Suprapubic skin (tissue), 4 donors: ENCODE measurements around the gene TEKT3. TPM values are rescaled to one million over a fixed set of nuclear protein-coding genes. Genes with fewer than 3 reads are reported as not detected.

Experiments
- DNase-seq, 2 donors: peaks; one replicate each; pipeline ENCODE4 v3.0.0-alpha.2; 2019; ENCODE audit warnings: low spot score in 2 of 2
- H3K27ac ChIP-seq: fragments of 200-600 bp; sonication (generic); one replicate; pipeline ENCODE4 v1.5.1; 2019
- H3K27me3 ChIP-seq: fragments of 200-600 bp; sonication (generic); one replicate; pipeline ENCODE4 v1.5.1; 2019
- H3K36me3 ChIP-seq: fragments of 200-600 bp; sonication (generic); one replicate; pipeline ENCODE4 v1.5.1; 2019
- H3K4me1 ChIP-seq: fragments of 200-600 bp; sonication (generic); one replicate; pipeline ENCODE4 v1.5.1; 2019
- H3K4me3 ChIP-seq: fragments of 200-600 bp; sonication (generic); one replicate; pipeline ENCODE4 v1.5.1; 2019; ENCODE audit warnings: mild to moderate bottlenecking
- H3K9me3 ChIP-seq: fragments of 200-600 bp; sonication (generic); one replicate; pipeline ENCODE4 v1.5.1; 2019
- CTCF ChIP-seq, 2 donors: fragments of 200-600 bp in 1 of 2; fragments of 450-650 bp in 1 of 2; sonication (generic) in 1 of 2; IDR thresholded peaks; one replicate each; pipeline ENCODE4 v1.5.1; 2016 to 2019; ENCODE audit warnings: antibody characterized with exemption in 2 of 2, mild to moderate bottlenecking in 1 of 2, moderate library complexity in 1 of 2
- EP300 ChIP-seq: sonication (generic); formaldehyde crosslinking; IDR thresholded peaks from one replicate; pipeline ENCODE4 v1.6.1; 2017; ENCODE audit warnings: antibody characterized with exemption
- POLR2A ChIP-seq, 2 donors: fragments of 450-650 bp; IDR thresholded peaks; one replicate each; pipeline ENCODE4 v1.6.1; 2017; ENCODE audit warnings: antibody characterized with exemption in 2 of 2, mild to moderate bottlenecking in 2 of 2, moderate library complexity in 2 of 2
- POLR2AphosphoS5 ChIP-seq, 3 donors: sonication (generic); formaldehyde crosslinking; IDR thresholded peaks; one replicate each; pipeline ENCODE4 v1.6.1; 2017; ENCODE audit warnings: antibody characterized with exemption in 3 of 3
- WGBS: methylation state at CpG from one replicate; pipeline ENCODE4 v1.1.5; 2018; 5-methylcytosine and 5-hydroxymethylcytosine counted together
- total RNA-seq, 4 donors: library from RNA; depleted of rRNA; stranded (reverse); fragments of >200 nt; gene quantifications; one replicate each; pipeline ENCODE4 v1.1.0, GENCODE V29; 2016

Gene TEKT3
- total RNA-seq, 4 donors from 2014 or later = not detected

- no peaks in the 10 kb centered on the region for H3K36me3 ChIP-seq
Measured at GRCh38 chr17:15278924-15279477, 62.4 kb downstream of the TEKT3 start.

GRCh38 chr17:15278380-15278779, 63.0 kb downstream of the TEKT3 start:
- Histone ChIP-seq H3K9me3 (no peaks in the 10 kb centered on the region), H3K36me3 (no peaks in the 10 kb centered on the region), H3K27me3 (no peaks in the 10 kb centered on the region), H3K4me1 (peaks cover 5% of the 10 kb centered on the region), H3K27ac (no peak overlapping the region), H3K4me3 (no peak overlapping the region)
- WGBS = 39% methylated on average over 6 of the region's 6 CpGs
- TF ChIP-seq EP300 (no peak), POLR2A (IDR thresholded peaks at IDR 0.05) (no peak), CTCF (IDR thresholded peaks at IDR 0.05) (no peak), POLR2AphosphoS5 (IDR thresholded peaks at IDR 0.05) (no peak)
- DNase-seq = no peak

More at GRCh38 chr17:15278924-15279477, 62.4 kb downstream of the TEKT3 start:
- Histone ChIP-seq H3K4me1 (no peaks in the 10 kb centered on the region), H3K27ac (no peak overlapping the region), H3K27me3 (no peaks in the 10 kb centered on the region), H3K9me3 (no peaks in the 10 kb centered on the region), H3K4me3 (no peak overlapping the region)
- no peak for TF ChIP-seq EP300
- TF ChIP-seq POLR2AphosphoS5 (IDR thresholded peaks at IDR 0.05) = no peak
- no peak for TF ChIP-seq CTCF (IDR thresholded peaks at IDR 0.05)
- TF ChIP-seq POLR2A (IDR thresholded peaks at IDR 0.05) = no peak
- no peak for DNase-seq
- WGBS = 64% methylated on average over 2 of the region's 2 CpGs

GRCh38 chr17:15274017-15274416, 67.4 kb downstream of the TEKT3 start:
- 93% methylated on average over 3 of the region's 3 CpGs for WGBS
- no peak for DNase-seq
- peaks cover 9% of the 10 kb centered on the region for H3K4me1 ChIP-seq
- H3K27me3 ChIP-seq = no peaks in the 10 kb centered on the region
- no peaks in the 10 kb centered on the region for H3K9me3 ChIP-seq
- TF ChIP-seq POLR2A (IDR thresholded peaks at IDR 0.05) (no peak), CTCF (IDR thresholded peaks at IDR 0.05) (no peak), POLR2AphosphoS5 (IDR thresholded peaks at IDR 0.05) (no peak), EP300 (no peak)
- H3K4me3 ChIP-seq = no peak overlapping the region
- peak overlapping the region; percentile 77 for H3K27ac ChIP-seq
- H3K36me3 ChIP-seq = no peaks in the 10 kb centered on the region

- H3K27ac ChIP-seq = peak overlapping the region; percentile 78
- H3K4me3 ChIP-seq = no peak overlapping the region
- WGBS = 68% methylated on average over 5 of the region's 5 CpGs
- TF ChIP-seq CTCF (IDR thresholded peaks at IDR 0.05) = no peak
- TF ChIP-seq POLR2A (IDR thresholded peaks at IDR 0.05) = no peak
- no peak for TF ChIP-seq POLR2AphosphoS5 (IDR thresholded peaks at IDR 0.05)
- no peak for TF ChIP-seq EP300
- no peaks in the 10 kb centered on the region for H3K36me3 ChIP-seq
- no peaks in the 10 kb centered on the region for H3K9me3 ChIP-seq
- peaks cover 9% of the 10 kb centered on the region for H3K4me1 ChIP-seq
- H3K27me3 ChIP-seq = no peaks in the 10 kb centered on the region
- no peak for DNase-seq
Measured at GRCh38 chr17:15273141-15273793, 68.1 kb downstream of the TEKT3 start.

- Histone ChIP-seq H3K27ac (peak overlapping the region; percentile 78), H3K4me3 (no peak overlapping the region)
Measured at GRCh38 chr17:15271741-15272140, 69.7 kb downstream of the TEKT3 start.

More at GRCh38 chr17:15271741-15272140, 69.7 kb downstream of the TEKT3 start:
- no peaks in the 10 kb centered on the region for H3K36me3 ChIP-seq
- H3K9me3 ChIP-seq = no peaks in the 10 kb centered on the region
- peaks cover 9% of the 10 kb centered on the region for H3K4me1 ChIP-seq
- TF ChIP-seq POLR2AphosphoS5 (IDR thresholded peaks at IDR 0.05) = no peak
- TF ChIP-seq POLR2A (IDR thresholded peaks at IDR 0.05) = no peak
- no peak for TF ChIP-seq CTCF (IDR thresholded peaks at IDR 0.05)
- no peak for TF ChIP-seq EP300
- DNase-seq = no peak
- WGBS = 89% methylated on average over 6 of the region's 6 CpGs
- H3K27me3 ChIP-seq = no peaks in the 10 kb centered on the region
